Stimulated activated CD4-positive, alpha-beta T cell treated with anti-CD3 and anti-CD28 coated beads, Interleukin-4, amount 100 ng/mL, for 24 hours (primary cell): Measurements from ENCODE around the gene SH3PXD2A.

Source experiments
- DNase-seq: peaks from one replicate; pipeline ENCODE4 v3.0.0-alpha.2; 2020

The SH3PXD2A gene

GRCh38 chr10:103660364-103661197 is 194.8 kb downstream of the SH3PXD2A start:
- DNase-seq = peak; percentile 13

DNA sequence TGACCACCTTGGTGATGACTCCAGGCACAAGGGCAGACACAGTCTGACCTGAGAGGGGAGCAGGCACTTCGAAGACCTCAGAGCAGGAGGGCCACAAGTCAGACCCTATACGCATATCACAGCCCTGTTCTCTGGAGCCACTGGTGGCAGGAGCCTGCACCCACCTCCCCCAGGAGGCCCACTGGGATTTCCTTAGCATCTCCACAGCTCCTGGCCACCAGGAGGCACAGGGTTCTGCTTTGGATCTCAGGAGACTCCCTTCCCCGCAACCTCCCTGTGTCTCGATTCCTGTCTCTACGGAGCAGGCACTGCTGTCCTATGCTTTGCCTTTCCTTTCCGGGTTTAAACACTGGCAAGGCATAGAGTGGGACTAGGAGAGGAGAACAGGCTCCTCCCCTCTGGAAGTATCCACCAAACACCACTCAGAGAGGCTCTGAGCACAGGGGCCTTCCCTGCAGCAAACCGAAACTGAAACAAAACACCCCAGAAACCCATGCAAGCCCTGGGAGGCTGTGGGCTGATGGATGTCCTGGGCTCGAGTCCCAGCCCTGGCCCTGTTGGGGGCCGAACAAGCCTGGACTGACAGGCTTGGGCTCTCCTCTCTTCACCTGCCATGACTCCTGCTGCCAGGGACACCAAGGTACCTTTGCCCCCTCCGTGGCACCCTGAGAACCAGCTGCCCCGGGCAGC is 195.6 kb downstream of the SH3PXD2A start:
- DNase-seq = peak; percentile 64

DNA sequence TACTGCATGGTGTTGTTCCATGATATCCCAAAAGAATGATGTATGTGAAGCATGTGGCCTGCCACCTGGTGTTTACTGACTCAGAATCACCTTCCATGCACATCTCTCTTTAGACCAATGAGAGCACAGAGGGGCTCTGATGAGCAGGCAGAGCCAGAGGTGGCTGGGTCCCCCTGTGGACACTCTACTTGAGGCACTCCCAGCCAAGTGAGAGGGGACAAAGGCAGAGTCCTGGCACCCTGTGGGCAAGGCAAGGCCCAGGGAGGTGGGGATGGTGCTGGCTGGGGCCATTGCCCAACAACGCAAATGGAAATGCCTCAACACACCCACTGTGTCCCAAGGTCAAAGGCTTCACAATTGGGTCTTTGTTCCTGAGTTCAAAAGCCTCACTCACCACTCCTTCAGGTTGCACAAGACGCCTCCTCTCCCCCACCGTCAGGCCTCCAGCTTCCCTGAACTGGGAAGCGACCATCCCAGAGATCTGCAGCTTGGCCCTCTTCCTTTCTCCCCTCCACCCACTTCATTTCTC is 197.3 kb downstream of the SH3PXD2A start:
- DNase-seq = no peak

DNA sequence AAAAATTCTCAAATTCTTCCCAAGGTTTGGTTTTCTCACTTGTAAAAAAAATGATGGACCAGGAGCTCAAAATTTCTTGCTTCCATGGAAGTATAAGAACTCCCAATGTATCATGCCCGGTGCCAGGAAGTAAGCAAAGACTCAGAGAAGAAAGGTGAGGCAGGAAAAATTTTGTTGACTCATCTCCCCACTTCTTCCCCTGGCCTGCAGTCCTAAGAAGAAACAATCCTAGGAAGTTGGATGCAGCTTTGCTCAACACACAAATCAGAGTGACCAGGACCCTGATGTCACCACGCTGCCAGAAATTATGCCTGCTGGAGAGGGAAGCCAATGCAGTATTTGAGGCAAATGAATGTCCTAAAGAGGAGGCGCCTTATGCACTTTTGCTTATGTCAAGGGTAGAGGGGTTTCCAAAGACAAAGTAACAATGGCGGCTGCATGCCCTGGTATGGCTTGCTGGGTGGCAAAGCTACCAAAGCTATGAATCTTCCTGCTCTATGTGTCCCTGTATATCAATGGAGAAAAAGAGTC is 198.2 kb downstream of the SH3PXD2A start:
- no peak for DNase-seq

DNA sequence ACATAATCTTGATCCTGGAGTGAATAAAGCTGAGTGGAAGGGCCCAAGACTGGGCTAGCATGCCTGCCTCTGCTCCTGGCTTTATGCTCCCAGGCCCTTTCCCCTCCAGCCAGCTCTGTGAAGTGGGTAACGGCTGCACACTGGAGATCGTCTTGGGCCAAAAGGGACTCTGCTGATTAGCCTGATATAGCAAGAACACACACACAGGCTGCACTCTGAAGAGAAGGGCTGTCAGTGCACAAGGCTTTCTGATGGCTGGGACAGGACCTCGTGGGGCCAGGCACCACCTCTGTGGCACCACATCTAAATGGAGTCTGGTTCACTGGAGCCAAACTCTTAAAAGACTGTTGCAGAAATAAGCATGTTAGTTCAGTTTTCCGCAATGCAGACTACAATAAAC is 200.5 kb downstream of the SH3PXD2A start:
- no peak for DNase-seq

DNA sequence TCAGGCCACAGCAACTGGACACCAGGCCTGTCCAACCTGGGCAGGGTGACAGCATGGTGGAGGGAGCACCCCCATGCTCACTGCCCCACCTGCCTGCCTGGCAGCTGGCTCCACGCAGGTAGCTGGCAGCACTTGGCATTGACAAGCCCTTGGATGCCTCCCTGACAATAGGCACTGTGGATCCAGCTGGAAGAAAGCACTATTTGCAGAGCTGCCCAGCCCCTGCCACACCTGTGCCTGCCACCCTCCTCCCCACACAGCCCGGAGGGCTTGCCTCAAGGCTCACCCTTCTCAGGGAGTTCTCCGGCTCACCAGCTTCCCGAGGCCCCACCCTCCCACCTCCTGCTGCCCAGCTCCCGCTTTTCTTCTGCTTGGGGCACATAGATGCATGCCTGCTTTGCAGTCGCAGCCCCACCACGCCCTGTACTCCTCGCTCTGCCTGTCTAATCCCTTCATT is 201.8 kb downstream of the SH3PXD2A start:
- no peak for DNase-seq

DNA sequence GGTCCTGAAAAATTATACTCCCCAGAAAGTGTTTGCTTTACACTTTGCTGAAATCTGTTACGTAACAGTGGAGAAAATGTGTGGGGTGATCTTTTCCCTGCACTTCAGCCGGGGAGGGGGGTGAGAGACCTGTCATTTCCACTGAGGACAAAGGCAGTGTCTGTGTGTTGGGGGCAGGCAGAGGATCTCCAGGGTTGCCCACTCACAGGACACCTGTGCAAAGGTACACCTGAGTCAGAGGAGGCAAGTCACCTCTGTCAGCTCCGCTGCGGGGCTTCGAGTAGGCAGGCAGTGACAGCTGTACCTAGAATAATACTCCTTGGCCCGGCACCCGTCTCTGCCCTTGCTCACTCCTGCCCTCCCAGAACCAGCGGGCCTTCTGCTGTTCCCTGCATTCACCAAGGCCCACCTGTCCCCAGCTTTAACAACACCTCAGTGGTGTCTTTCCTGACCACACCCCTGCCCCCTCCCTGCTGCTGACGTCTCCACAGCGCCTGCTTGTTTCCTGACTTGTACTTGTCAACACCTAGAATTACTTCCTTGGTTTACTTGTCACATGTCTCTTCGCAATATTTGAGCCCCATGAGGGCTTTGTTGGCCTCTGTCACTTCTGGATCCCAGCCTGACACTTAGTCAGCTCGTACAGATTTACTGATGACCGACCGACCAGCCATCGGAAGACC is 202.6 kb downstream of the SH3PXD2A start:
- no peak for DNase-seq

GRCh38 chr10:103651783-103652476 is 203.4 kb downstream of the SH3PXD2A start:
- no peak for DNase-seq

GRCh38 chr10:103651333-103651732 is 204.0 kb downstream of the SH3PXD2A start:
- no peak for DNase-seq

DNA sequence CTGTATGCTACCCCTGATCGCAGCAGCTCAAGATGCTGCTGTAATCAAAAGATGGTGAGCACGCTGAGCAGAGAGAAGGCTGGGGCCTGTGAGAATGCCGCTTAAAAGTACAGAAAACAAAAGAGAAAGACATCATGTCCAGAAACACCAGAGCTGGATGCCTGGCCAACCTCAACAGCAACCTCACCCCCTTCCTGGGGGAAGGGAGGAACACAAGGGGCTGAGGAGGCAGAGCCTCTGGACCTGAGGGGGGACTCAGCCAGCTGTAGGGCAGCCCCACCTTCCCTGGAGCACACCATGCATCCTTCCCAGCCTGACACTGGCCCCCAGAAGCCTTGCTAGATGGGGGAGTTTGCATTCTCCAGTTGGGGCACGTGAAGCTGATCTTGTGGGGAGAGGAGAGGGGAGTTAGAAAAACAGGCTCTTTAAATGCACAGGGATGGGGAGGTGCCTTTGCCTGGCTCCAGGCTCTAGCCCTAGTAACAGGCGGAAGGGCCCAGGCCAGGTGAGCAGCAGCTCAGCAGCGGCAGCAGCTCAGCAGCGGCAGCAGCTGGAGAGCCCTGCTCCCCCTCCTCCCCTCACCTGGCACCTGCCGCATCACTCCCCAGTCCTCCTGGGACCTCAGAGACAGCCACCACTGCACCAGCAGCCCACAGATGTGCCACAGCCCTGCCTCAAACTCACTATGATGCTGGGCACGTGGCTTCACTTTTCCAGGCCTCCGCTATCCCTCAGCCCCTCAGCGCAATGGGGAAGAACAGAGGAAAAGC is 205.5 kb downstream of the SH3PXD2A start:
- no peak for DNase-seq

DNA sequence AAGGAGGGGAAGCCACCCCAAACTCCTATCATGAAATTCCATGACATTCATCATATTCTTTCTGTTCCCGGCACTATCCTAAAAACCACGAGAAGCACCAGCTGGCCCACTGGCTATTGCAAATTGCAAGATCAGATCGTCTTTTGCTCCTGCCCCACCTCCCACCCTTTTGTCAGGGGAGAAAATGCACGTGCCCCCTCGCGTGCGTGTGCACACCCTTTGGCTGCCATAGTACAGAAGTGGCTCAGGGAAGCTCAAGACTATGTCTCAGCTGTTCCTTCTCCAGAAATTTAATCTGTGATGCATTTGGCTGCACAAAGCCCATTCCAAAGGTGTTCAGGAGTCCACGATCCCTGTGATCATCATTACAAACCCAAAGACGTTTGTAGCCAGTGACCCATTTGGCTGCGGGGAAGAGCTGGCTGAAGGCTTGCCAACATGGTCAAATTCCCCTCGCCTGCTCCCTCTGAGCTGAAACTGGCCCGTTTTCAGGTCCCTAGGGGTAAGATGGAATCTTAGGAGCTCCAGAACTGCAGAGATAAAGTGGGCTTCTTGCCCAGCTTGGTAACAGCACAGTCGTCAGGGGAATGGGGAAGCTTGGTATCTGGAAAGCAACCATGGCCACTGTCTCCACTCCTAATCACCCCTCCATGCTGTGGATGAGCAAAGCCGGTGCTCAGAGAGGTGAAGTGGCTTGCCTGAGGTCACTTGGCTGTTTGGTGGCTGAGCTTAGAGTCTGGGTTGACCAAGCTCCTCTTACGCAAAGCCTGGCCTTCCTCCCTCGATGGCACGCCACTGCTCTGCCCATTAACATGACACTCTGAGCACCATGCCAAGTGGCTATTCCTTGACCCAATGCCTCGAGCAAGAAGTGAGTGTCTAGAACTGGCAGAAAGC is 206.5 kb downstream of the SH3PXD2A start:
- DNase-seq = no peak

DNA sequence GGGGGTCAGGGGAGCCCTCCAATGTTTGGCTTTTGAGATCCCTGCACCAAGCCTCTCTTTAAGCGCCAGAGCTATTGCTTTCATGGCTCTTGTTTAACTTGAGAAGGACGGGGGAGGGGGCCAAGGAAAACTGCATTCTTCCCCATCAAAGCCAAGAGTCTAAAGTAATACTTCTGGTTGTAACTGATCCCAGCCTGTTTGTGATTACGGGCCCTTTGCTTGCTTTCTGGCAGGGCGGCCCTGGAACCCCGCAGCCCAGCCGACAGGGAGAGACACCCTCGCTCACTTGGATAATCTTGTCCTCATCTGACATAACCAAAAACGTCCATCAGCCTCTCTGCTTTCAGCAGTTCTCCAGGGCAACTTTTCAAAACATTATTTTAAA is 207.1 kb downstream of the SH3PXD2A start:
- DNase-seq = no peak

DNA sequence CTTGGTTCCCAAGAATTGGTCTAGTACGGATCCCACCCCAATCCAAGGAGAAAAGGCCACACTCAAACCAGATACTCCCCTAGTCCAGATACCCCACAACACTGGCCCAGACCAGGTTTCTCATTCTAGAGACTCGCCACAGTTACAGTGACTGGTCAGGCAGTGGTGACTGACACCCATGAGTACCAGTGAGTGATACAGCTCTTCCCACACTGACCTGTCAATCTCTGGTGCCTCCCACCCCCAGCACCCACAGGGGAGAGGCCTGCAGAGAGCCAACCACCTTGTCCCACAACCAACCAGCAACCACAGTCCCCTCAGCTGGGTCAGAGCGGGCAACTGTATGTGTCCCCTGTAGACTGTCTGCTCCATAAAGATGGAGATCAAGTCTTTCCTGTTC is 209.1 kb downstream of the SH3PXD2A start:
- DNase-seq = no peak

DNA sequence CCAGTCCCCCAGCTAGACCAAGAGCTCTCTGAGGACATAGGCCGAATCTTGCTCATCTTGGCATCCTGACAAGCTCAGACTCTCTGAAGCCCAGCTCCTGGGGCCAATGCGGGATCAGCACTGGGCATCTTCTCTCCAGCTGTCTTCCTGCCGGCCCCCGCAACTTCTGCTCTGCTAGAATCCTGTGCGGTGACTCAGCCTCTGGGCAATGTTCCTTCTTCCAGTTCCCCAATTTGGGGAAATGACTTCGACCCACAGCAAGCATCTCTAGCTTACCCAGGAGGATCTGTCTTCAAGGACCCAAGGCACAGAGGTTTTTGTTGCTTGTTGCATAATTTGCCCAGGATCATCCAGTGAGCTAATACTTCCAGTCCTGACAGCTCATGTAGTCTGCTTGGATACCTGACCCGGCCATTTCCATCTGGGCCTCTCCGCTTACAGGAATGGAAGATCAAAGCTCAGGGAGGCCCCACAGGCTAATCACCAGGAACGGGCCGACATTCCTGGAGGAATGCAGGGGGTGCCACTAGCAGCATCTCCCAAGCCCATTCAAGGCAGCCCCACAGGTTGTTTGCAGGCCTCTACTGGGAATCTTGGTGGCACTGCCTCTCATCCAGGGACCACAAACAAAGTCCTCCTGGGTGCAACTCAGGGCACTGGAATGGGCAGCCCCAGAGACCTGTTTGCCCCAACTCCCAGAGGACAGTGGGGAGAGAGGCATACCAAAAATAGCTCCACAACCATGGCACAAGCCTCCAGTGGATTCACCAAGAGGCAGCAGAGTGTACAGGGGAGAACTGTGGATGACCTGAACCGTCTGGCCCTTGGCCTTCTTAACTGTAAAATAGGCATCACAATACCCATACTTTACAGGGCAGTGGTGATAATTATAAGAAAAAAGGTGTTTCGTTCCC is 210.0 kb downstream of the SH3PXD2A start:
- no peak for DNase-seq

GRCh38 chr10:103643381-103643780 is 212.0 kb downstream of the SH3PXD2A start:
- DNase-seq = no peak

DNA sequence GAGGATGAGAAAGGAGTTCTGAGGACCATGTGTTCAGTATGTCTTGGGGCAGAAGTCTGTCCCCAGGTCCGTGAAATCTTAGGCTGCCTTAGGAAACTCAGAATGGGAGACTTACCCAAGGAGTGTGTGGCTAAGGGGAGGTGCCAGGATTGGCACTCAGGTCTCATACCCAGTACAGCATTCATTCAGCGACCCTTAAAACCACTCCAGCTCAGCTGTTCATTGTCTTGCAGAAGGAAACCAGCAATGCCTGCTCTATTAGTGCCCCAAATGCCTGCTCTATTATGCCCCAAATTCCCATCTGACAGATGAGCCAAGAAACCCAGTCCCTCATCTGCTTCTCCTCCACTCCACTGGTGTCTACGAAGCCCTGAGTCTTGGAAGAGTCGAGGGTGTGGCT is 214.1 kb downstream of the SH3PXD2A start:
- DNase-seq = no peak

GRCh38 chr10:103640436-103641181 is 214.8 kb downstream of the SH3PXD2A start:
- DNase-seq = no peak

DNA sequence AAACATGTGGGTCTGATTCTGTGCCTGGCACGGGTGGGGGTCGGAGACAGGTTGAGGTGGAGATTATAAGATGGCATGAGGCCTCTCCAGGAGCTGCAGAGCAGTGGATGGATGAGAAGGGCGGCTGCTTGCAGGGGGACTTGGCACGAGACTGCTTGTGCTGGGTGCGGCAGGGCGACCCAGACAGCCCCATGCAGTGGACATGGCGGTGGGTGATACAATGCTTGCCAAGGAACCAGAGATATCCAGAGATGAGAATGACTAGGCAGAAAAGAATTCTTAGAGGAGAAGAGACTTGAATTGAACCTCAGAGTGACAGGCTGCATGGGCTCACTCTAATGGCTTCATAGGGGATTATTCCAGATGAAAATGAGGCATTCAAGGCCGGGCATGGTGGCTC is 216.4 kb downstream of the SH3PXD2A start:
- no peak for DNase-seq
